H1 (cell line): ENCODE measurements around the gene CNOT3. TPM values are rescaled to one million over a fixed set of nuclear protein-coding genes. Genes with fewer than 3 reads are reported as not detected.

Source experiments
- ASH2L ChIP-seq: fragments of 200-600, 300-600 bp; sonication (generic); IDR thresholded peaks from one replicate; pipeline ENCODE4 v1.7.1; 2017; ENCODE audit warnings: low read length
- ATF3 ChIP-seq: IDR thresholded peaks from 2 replicates; pipeline ENCODE4 v1.6.1; 2011; ENCODE audit warnings: low read depth, mild to moderate bottlenecking, low read length; ENCODE audit not compliant: insufficient read depth
- BACH1 ChIP-seq: IDR thresholded peaks from 2 replicates; pipeline ENCODE4 v1.6.1; 2012; ENCODE audit warnings: low read length, improper control_type of control experiment
- BCL11A ChIP-seq, 2 experiments: IDR thresholded peaks; one replicate each; pipeline ENCODE4 v1.6.1; 2011; ENCODE audit warnings: low read depth in 2 of 2, low read length in 2 of 2, mild to moderate bottlenecking in 2 of 2
- BRCA1 ChIP-seq: IDR thresholded peaks from 2 replicates; pipeline ENCODE4 v1.6.1; 2012; ENCODE audit warnings: low read depth, low read length, improper control_type of control experiment
- CBX5 ChIP-seq: fragments of 300-800, 300-1000 bp; sonication (generic); IDR thresholded peaks from 2 replicates; pipeline ENCODE4 v1.7.1; 2016; ENCODE audit warnings: antibody characterized with exemption, low read length, low read depth
- CEBPB ChIP-seq: IDR thresholded peaks from 2 replicates; pipeline ENCODE4 v1.6.1; 2012; ENCODE audit warnings: low read depth, low read length
- EGR1 ChIP-seq: IDR thresholded peaks from 2 replicates; pipeline ENCODE4 v1.6.1; 2011; ENCODE audit warnings: low read depth, low read length, borderline replicate concordance
- GABPA ChIP-seq: IDR thresholded peaks from 2 replicates; pipeline ENCODE4 v1.6.1; 2011; ENCODE audit warnings: mild to moderate bottlenecking, low read length, moderate library complexity, borderline replicate concordance; ENCODE audit not compliant: insufficient read depth
- HDAC2 ChIP-seq, 2 experiments: fragments of 300-600 bp in 1 of 2; sonication (generic) in 1 of 2; IDR thresholded peaks; 2 replicates each; pipeline ENCODE4 v1.6.1; 2011 to 2012; ENCODE audit warnings: low read depth in 2 of 2, low read length in 2 of 2, mild to moderate bottlenecking in 2 of 2, moderate library complexity in 2 of 2, borderline replicate concordance in 1 of 2, inconsistent platforms in 1 of 2
- JUND ChIP-seq: IDR thresholded peaks from 2 replicates; pipeline ENCODE4 v1.6.1; 2011; ENCODE audit warnings: mild to moderate bottlenecking, improper control_type of control experiment, low read length
- NRF1 ChIP-seq: IDR thresholded peaks from 2 replicates; pipeline ENCODE4 v1.6.1; 2011; ENCODE audit warnings: mild to moderate bottlenecking, low read depth, low read length, improper control_type of control experiment
- POLR2AphosphoS5 ChIP-seq: IDR thresholded peaks from 2 replicates; pipeline ENCODE4 v1.6.1; 2011; ENCODE audit warnings: low read depth, low read length
- POU5F1 ChIP-seq: IDR thresholded peaks from 2 replicates; pipeline ENCODE4 v1.6.1; 2011; ENCODE audit warnings: low read depth, mild to moderate bottlenecking, low read length, moderate library complexity
- RAD21 ChIP-seq, 2 experiments: IDR thresholded peaks in 1 of 2; conservative IDR thresholded peaks in 1 of 2; 2 replicates each; pipeline ENCODE4 v1.6.1; 2011; ENCODE audit warnings: low read depth in 2 of 2, low read length in 2 of 2, improper control_type of control experiment in 1 of 2, inconsistent platforms in 1 of 2, mild to moderate bottlenecking in 1 of 2, moderate library complexity in 1 of 2
- RFX5 ChIP-seq: IDR thresholded peaks from 2 replicates; pipeline ENCODE4 v1.6.1; 2011; ENCODE audit warnings: low read depth, low read length, improper control_type of control experiment, borderline replicate concordance
- RXRA ChIP-seq: IDR thresholded peaks from 2 replicates; pipeline ENCODE4 v1.6.1; 2011; ENCODE audit warnings: low read depth, mild to moderate bottlenecking, low read length, moderate library complexity; ENCODE audit not compliant: insufficient read depth
- SAP30 ChIP-seq: fragments of 300-600 bp; sonication (generic); IDR thresholded peaks from 2 replicates; pipeline ENCODE4 v1.7.1; 2012; ENCODE audit warnings: low read length, moderate library complexity, mild to moderate bottlenecking, inconsistent platforms; ENCODE audit not compliant: insufficient read depth, insufficient replicate concordance
- SIN3A ChIP-seq, 2 experiments: IDR thresholded peaks in 1 of 2; conservative IDR thresholded peaks in 1 of 2; 2 replicates each; pipeline ENCODE4 v1.6.1; 2011 to 2012; ENCODE audit warnings: low read length in 2 of 2, improper control_type of control experiment in 1 of 2, low read depth in 1 of 2, mild to moderate bottlenecking in 1 of 2
- SUZ12 ChIP-seq: fragments of 200-600 bp; sonication (generic); IDR thresholded peaks from 2 replicates; pipeline ENCODE4 v1.6.1; 2012; ENCODE audit warnings: mild to moderate bottlenecking, inconsistent platforms, low read length, moderate library complexity, mixed read lengths
- TEAD4 ChIP-seq: IDR thresholded peaks from 2 replicates; pipeline ENCODE4 v1.6.1; 2012; ENCODE audit warnings: low read depth, low read length, inconsistent platforms, mixed read lengths
- ZNF274 ChIP-seq: IDR thresholded peaks from 2 replicates; pipeline ENCODE4 v1.7.0; 2012; ENCODE audit warnings: low read length, borderline replicate concordance; ENCODE audit errors: extremely low read depth
- polyA plus RNA-seq, 7 experiments: library from polyadenylated mRNA; depleted of rRNA in 3 of 7; stranded (reverse) in 5 of 7; unstranded in 2 of 7; fragments of >200 nt in 5 of 7; fragments of 200-250 nt in 2 of 7; gene quantifications; 1 replicate in 5 of 7; 2 replicates in 1 of 7; 4 replicates in 1 of 7; pipeline versions ENCODE4 v1.2.1 to v1.2.3, GENCODE V29; 2011 to 2013; ENCODE audit warnings: missing spikeins in 2 of 7, mixed read lengths in 2 of 7
- total RNA-seq: library from RNA; stranded (reverse); fragmentation: NEBNext Ultra II Directional; extraction: Animal tissue kit (Norgen Biotek cat#: 25700); gene quantifications from 2 replicates; pipeline ENCODE4 v1.2.1, GENCODE V29; 2021
- TF ChIP-seq, protein P1 (sequence below): IDR thresholded peaks from 2 replicates; pipeline ENCODE4 v1.6.1; 2012; ENCODE audit warnings: inconsistent platforms

The CNOT3 gene
- total and polyA plus RNA-seq, 2 of the 8 experiments (the other 6 are each of a cell fraction or from before 2014, with no cell fraction given): 21.2 to 86.4 TPM

GRCh38 chr19:54137699-54138488 is at the start of gene CNOT3 (continued):
- TF ChIP-seq GABPA: no peak
- 0 out of 2 replicates have a peak, but pooled peaks have one; percentile 27 for TF ChIP-seq JUND
- TF ChIP-seq CEBPB: no peak
- TF ChIP-seq ASH2L: no peak
- TF ChIP-seq POLR2AphosphoS5: peak; percentile 91
- TF ChIP-seq BRCA1: no peak
- no peak for TF ChIP-seq SAP30
- TF ChIP-seq TEAD4: no peak
- no peak for TF ChIP-seq HDAC2 (IDR thresholded peaks at IDR 0.05; ENCODE audit: borderline replicate concordance in 1 of 2, low read depth in 2 of 2, low read length in 2 of 2)
- no peak for TF ChIP-seq SIN3A (conservative IDR thresholded peaks at IDR 0.05 in 1 of 2, IDR thresholded peaks at IDR 0.05 in 1 of 2; ENCODE audit: low read depth in 1 of 2, low read length in 2 of 2)
- TF ChIP-seq CBX5: no peak
- TF ChIP-seq EGR1: no peak
- TF ChIP-seq POU5F1: no peak
- TF ChIP-seq RFX5: no peak
- TF ChIP-seq ZNF274: no peak
- TF ChIP-seq ATF3: no peak
- no peak for TF ChIP-seq BCL11A (IDR thresholded peaks at IDR 0.05; ENCODE audit: low read depth in 2 of 2, low read length in 2 of 2)
- no peak for TF ChIP-seq SUZ12
- TF ChIP-seq RXRA: no peak
- no peak for TF ChIP-seq NRF1
- TF ChIP-seq RAD21 (IDR thresholded peaks at IDR 0.05 in 1 of 2, conservative IDR thresholded peaks at IDR 0.05 in 1 of 2; ENCODE audit: low read depth in 2 of 2, low read length in 2 of 2): no peak
- TF ChIP-seq, protein P1, sequence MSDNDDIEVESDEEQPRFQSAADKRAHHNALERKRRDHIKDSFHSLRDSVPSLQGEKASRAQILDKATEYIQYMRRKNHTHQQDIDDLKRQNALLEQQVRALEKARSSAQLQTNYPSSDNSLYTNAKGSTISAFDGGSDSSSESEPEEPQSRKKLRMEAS: no peak
- peak; percentile 98 for TF ChIP-seq BACH1
